NAMALWA (cell line): ENCODE results near the gene ANO4.
A peak's percentile ranks its signal among the peaks of the same experiment; 100 is the strongest.

Source experiments
- DNase-seq: peaks from one replicate; pipeline ENCODE4 v3.0.0-alpha.2; 2015; ENCODE audit warnings: low spot score

The ANO4 gene

DNA sequence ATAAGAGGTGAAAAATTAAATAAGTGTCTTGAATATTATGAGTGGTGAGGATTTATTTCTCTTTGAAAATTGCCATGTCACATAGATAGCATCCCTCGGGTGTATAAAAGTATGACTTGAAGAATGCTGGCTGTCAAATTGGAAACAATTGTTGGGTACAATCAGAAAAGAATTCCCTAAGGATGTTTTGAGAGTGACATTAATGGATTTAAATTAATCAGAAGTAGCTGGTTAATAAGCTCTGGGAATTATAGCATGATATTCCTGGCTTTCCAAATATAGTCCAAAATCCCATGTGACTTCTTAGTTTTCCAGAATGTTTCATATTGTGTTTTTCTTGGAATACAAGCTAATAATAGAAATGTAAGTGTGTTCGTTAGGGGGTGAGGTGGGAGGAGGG lies 196.5 kb downstream of the ANO4 start:
- no peak for DNase-seq

- DNase-seq, result no peak
Observed at GRCh38 chr12:100992194-100992593, 197.6 kb downstream of the ANO4 start.

- peak; percentile 2 for DNase-seq
Observed at GRCh38 chr12:100993916-100994450, 199.4 kb downstream of the ANO4 start.

DNA sequence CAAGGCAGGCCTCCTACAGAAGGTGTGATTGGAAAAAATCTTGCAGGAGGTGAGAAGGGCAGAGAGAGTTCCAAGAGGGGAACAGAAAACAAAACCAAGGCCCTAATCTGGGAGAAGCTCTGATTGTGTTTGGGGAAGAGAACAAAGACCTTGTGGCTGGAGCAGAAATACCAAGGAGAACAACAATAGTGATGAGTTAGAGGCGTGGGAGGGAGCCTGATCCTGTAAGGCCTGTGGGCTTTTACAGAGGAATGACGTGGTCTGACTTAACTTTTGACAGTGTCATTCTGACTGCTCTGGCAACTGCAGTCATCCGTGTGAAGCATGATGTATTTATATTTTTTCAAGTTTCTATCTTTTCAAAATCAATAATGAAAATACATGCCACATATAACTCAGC lies 200.6 kb downstream of the ANO4 start:
- DNase-seq, result no peak

DNA sequence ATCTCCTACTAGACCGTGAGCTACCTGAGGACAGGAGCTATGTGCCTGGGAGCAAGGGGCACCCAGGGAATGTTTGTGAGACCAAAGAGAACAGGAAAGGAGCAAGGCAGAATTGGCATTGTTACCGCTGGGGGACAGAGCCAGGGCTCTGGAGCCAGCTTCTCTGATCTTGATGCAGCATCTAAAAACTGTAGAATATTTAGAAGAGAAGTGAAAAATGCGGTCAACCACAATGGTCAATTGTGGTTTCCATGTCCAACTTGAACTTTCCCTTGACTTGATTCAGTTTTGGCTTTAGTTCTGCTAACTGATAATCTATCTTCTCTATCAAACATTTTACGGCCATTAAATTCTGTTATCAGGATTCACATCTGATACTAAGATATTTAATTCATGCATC lies 201.2 kb downstream of the ANO4 start:
- no peak for DNase-seq

- DNase-seq, result no peak
Observed at GRCh38 chr12:101001669-101002068, 207.1 kb downstream of the ANO4 start.

DNA sequence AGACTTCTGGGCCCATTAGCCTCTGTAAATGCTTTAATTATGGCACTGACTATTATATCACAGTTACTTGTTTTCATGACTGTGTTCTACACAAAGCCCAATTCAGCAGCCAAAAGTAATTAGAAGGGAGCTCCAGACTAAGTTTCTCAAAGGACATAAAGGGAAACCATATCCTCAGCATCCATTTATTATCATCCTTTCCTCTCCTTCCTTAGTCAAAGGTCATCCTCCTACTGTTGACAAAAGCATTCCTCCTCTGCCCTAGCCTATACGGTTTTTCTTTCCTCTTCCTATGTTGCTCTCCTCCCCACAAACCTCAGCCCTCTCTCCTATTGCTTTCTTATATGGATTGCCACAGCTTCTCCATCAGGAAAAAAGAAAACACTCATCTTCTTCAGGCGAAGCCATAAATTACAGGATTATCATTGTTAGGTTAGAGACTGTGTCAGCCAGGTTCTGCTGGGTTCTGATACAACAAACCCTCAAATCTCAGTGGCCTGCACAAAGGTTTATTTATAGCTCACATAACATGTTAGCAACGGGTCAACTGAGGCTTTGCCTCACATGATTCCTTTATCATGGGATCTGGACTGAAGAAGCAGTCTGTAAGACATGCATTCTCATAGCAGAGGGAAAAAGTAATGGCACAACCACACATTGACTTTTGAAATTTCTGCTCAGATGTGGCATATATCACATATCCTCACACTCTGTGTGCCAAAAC lies 208.3 kb downstream of the ANO4 start:
- no peak for DNase-seq

- DNase-seq, result no peak
Observed at GRCh38 chr12:101004898-101005297, 210.3 kb downstream of the ANO4 start.

- DNase-seq, result no peak
Observed at GRCh38 chr12:101009274-101009673, 214.7 kb downstream of the ANO4 start.

DNA sequence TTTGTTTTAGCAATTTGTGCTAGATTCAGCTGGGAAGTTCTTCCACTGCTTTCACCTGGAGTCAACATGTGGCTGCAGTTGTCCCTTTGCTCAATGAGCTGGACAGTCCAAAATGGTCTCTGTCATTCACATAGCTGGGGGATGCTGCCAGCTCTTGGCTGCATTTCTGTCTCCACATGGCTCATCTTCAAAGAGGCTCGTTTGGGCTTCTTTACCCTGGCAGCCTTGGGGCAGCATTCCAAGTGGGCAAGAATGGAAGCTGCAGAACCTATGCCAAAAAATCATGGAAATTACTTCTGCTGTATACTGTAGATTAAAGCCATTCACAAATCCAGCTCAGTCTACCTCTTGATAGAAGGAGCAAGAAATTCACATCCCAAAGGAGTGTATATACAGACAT lies 216.3 kb downstream of the ANO4 start:
- no peak for DNase-seq

GRCh38 chr12:101013993-101014392 lies 219.4 kb downstream of the ANO4 start:
- DNase-seq, result no peak

- no peak for DNase-seq
Observed at GRCh38 chr12:101015044-101015443, 220.5 kb downstream of the ANO4 start.

DNA sequence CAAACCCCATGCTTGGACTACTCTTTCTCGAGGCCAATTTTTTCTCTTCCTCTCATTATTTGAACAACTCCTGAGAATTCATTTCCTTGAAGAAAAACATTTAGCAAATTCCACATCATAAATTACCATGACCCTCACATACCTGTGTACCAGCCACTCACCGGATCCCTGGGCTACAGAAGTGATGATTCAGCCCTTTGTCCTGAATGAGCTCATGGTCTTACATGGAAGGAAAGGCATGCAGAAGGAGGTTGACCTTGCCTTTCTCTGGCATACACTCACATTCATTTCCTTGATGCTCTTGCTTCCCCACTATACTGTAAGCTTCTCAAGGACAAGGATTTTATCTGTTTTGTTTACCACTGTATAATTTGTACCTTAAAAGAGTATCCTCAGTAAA lies 224.0 kb downstream of the ANO4 start:
- no peak for DNase-seq

DNA sequence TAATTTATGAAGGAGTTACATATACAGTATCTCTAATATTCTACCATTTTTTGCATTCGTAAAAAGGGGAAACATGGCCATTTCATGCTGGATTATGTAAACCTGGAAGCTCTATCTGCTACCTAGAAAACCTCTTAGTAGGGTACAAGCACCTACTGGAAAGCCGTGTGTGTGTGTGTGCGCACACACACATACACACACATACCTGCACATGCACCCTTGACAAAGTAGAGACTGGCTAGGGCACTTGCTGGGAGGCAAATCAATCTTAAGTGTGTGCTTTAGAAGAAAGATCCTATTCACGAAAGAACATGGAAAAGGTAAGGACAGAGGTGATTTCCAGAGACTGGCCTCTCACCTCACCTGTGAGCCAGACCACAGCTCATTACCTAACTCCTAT lies 224.6 kb downstream of the ANO4 start:
- no peak for DNase-seq

GRCh38 chr12:101019667-101020066 lies 225.1 kb downstream of the ANO4 start:
- DNase-seq, result no peak

DNA sequence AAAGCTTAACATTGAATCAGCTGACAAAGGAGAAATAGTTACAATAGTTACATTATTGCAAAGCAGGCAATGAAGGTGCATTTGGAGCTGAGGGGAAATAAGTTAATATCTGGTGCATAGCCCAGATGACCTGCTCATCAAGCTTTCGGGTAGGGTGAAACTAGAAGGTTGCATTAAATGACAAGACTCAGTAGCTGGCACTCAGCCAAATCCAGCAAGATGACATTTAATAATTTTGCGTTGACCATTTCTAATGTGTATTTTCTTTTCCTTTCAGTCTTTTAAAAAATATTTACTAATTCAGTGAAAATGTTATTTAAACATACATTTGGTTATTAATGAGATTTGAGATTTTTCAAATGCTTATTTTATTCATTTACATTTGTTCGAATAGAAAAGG lies 226.9 kb downstream of the ANO4 start:
- DNase-seq, result no peak

DNA sequence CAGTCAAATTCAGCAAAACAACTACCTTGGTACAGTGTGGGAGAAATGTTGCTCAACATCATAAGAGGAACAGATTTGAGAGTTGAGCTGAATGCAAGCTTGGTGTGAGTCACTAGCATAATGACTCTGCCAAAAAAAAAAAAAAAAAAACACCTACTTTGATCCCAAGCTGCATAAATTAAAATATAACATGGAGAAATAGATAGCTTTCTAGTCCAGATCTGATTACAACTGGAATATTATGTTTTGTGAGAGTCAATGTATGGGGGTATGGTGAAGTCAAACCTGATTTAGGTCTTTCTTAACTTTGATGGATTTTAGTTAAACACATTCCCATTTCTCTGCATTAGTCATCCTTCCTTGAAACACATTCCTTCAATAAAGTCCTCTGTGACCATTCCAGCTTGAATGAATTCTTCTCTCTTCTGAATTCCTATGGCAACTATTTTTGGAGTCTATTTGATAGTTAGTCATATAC lies 227.4 kb downstream of the ANO4 start:
- DNase-seq, result no peak

DNA sequence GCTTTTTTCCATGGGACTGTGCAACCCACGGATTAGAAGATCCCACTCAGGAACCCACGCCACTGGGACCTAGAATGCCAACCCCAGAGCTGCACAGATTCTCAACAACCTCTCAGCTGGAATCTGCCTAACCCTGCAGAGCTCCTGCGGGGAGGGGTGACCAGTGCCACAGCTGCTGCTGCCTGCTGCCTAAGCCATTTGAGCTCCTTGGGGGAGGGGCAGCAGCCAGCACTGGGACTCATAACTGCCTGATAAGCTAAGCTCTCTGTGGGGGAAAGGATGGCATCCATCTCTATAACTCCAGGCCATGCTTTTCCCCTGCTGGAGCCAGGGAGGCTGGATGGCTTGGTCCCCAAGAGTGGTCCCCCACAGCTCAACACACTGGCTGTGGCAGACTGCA lies 232.6 kb downstream of the ANO4 start:
- DNase-seq, result no peak

DNA sequence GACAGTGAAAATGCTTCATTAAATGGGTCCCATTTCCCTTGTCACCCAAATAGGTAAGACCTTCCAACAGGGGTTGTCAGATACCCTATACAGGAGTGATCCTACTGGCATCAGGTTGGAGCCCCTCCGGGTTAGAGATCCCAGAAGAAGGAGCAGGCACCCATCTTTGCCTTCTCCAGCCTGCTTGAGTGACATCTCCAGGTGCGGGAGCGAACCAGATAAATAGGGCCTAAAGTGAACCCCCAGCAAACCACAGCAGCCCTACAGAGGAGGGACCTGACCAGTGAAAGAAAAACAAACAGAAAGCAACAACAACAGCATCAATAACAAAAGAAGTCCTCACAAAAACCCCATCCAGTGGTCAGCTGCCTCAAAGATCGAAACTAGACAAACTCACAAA lies 233.2 kb downstream of the ANO4 start:
- DNase-seq, result no peak

GRCh38 chr12:101038289-101038871 lies 243.8 kb downstream of the ANO4 start:
- DNase-seq, result no peak

GRCh38 chr12:101039848-101040531 lies 245.4 kb downstream of the ANO4 start:
- no peak for DNase-seq

DNA sequence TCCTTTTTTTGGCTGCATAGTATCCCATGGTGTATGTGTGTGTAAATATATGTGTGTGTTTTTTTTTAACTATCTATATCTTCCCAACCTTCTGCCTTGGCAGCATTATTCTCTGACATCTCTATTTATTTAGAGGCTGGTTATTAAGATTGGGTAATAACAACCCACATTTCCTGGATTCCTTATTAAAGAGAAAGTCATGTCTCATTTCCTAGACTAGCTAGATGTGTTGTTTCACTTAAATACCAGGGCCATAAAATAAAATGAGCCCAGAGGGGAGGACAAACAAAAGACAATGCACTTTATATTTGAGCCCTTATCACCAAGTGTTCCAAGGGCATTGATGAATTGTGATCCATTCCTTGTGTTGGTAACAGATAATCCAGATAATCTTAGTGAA lies 246.4 kb downstream of the ANO4 start:
- DNase-seq, result no peak

DNA sequence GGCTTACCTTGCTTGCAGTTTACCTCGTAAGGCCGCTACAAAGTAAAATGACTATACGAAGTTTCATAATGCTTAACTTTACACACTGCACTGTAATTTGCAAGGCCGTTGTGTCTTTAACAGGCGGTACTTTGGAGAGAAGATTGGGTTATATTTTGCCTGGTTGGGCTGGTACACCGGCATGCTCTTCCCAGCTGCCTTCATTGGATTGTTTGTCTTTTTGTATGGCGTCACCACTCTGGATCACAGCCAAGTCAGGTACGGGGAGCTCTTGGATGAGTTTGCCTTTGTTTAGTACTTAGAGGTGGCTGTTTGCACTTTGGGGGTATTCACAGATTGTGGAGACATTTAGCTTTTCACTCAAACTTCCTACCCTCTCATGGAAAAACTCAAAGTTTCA lies 247.6 kb downstream of the ANO4 start:
- DNase-seq, result no peak
